IPS-20b (cell line): Measurements from ENCODE around the gene PIP4K2A.

Source experiments
- H3K27ac ChIP-seq: one replicate; pipeline ENCODE4 v1.5.1; 2013; ENCODE audit warnings: low read length
- H3K27me3 ChIP-seq: 2 replicates; pipeline ENCODE4 v1.6.1; 2013; ENCODE audit warnings: mild to moderate bottlenecking, low read length, inconsistent platforms; ENCODE audit not compliant: insufficient read depth
- H3K36me3 ChIP-seq: 2 replicates; pipeline ENCODE4 v1.6.1; 2013; ENCODE audit warnings: low read depth, mild to moderate bottlenecking, inconsistent platforms, low read length, moderate library complexity; ENCODE audit not compliant: insufficient read depth
- H3K4me1 ChIP-seq: 2 replicates; pipeline ENCODE4 v1.6.1; 2013; ENCODE audit warnings: mild to moderate bottlenecking, control low read depth, inconsistent platforms, low read length, moderate library complexity; ENCODE audit not compliant: insufficient read depth
- H3K4me3 ChIP-seq: 2 replicates; pipeline ENCODE4 v1.5.1; 2013; ENCODE audit warnings: mild to moderate bottlenecking, low read length, inconsistent platforms
- H3K9ac ChIP-seq: 2 replicates; pipeline ENCODE4 v1.6.1; 2013; ENCODE audit warnings: low read depth, mild to moderate bottlenecking, inconsistent platforms, low read length, moderate library complexity
- H3K9me3 ChIP-seq: 2 replicates; pipeline ENCODE4 v1.6.1; 2013; ENCODE audit warnings: mild to moderate bottlenecking, low read depth, low read length, inconsistent platforms; ENCODE audit not compliant: insufficient read depth

Gene PIP4K2A

DNA sequence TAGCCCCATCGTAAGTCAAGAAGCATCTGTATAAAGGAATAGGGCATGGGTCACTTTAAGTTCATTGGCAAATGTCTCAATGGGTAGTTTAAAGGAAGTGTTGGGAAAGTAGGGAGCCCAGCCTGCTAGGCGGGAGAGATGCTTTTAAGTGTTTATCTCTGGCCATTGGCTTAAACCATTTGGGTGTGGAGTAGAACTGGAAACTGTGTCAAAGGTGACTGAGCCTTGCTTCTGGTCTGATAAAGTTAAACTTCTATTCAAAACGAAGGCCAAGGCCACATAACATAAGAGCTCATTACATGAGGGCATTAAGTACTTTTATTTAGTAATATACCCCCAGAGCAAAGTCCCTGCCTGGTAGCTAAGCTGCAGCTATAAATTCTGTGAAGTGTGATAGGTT lies 220.4 kb downstream of the PIP4K2A start:
- Histone ChIP-seq H3K36me3 (no peaks in the 10 kb centered on the region), H3K9ac (no peak overlapping the region), H3K4me1 (no peaks in the 10 kb centered on the region), H3K4me3 (no peak overlapping the region), H3K27me3 (no peaks in the 10 kb centered on the region), H3K9me3 (no peaks in the 10 kb centered on the region), H3K27ac (no peak overlapping the region)

DNA sequence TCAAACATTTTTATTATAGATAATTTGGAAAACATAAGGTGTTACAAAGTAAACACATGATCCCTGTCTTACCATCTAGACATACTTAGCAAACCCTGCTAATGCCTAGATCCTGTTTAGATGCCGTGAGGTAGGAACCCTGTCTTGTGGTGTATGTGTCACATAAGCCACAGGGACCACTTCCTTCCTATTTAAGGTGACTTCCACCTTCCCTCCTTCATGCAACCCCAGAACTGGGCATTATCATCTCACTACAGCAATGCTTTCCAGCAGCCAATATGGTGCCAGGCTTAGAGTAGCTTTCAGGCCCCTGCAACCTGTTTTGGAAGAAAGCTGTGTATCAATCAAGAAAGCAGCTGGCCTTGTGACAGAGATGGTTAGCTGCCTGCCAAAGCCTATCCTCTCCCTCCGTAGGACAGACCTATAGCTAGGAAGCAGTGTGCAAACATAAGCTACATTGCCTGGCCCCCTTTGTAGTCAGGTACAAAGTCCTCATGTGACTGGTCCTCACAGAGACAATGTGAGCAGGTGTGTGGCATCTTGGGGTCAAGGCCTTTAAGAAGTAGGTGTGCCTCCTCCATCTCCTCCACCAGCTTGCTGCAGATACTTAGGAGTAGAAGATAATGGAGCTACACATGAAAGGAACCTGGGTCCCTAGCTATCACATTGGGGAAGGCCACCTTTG lies 222.3 kb downstream of the PIP4K2A start:
- Histone ChIP-seq H3K27me3 (no peaks in the 10 kb centered on the region), H3K9me3 (no peaks in the 10 kb centered on the region), H3K27ac (no peak overlapping the region), H3K36me3 (no peaks in the 10 kb centered on the region), H3K9ac (no peak overlapping the region), H3K4me1 (no peaks in the 10 kb centered on the region), H3K4me3 (no peak overlapping the region)

DNA sequence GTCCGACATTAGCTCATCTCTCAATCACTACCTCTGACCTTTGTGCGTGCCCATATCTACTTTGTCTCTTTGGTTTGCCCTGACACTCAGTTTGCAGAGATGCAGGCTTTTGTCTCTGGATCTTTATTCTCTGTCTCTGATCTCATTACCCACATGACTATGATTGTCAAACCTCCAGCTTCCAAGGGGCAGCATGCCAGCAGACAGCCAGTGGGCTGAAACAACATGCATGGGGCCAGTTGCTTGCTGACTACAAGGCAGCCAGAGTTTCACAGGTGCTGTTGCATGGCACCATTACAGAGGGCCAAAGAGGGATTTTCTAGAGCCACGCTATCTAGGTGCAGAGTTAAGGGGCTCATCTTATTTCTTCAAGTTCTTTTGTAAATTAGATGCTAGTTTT lies 222.9 kb downstream of the PIP4K2A start:
- no peaks in the 10 kb centered on the region for H3K9me3 ChIP-seq
- H3K4me1 ChIP-seq = no peaks in the 10 kb centered on the region
- H3K27me3 ChIP-seq = no peaks in the 10 kb centered on the region
- H3K9ac ChIP-seq = no peak overlapping the region
- no peaks in the 10 kb centered on the region for H3K36me3 ChIP-seq
- H3K4me3 ChIP-seq = no peak overlapping the region
- no peak overlapping the region for H3K27ac ChIP-seq

DNA sequence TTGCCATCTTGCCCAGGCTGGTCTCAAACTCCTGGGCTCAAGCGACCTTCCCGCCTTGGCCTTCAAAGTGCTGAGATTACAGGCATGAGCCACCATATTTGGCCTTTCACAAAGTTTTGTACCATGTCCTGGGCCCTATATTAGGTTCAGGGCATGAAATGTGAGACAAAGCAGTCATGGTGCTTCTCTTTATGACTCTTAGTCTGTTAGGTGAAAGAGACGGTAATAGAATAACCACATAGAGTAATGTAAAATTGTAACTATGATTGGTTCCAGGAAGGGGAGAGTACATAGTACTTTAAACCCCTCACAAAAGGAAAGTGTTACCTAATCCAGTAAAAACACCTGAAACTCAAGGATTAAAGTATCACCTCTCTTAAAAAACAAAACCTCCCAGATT lies 224.4 kb downstream of the PIP4K2A start:
- no peak overlapping the region for H3K9ac ChIP-seq
- no peak overlapping the region for H3K4me3 ChIP-seq
- H3K36me3 ChIP-seq = no peaks in the 10 kb centered on the region
- no peaks in the 10 kb centered on the region for H3K9me3 ChIP-seq
- H3K27me3 ChIP-seq = no peaks in the 10 kb centered on the region
- H3K27ac ChIP-seq = no peak overlapping the region
- H3K4me1 ChIP-seq = no peaks in the 10 kb centered on the region

DNA sequence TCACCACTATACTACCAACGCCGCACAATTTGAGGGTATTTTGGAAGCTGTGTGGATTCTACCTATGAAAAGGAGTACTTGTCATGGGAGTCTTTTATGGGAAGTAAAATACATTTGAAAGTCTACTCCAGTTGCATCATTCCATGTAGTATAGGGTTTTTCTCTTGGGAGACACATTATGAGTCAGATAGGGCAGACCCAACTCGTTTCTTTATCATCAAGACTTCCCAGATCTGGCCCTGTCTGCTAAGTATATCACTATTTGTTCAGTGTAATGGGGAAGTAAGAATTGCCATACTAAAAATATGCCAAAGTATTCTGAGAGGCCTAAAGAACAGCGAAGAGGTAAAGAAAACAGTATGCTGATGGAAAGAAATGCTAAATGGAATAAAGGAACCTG lies 224.9 kb downstream of the PIP4K2A start:
- Histone ChIP-seq H3K4me1 (no peaks in the 10 kb centered on the region), H3K4me3 (no peak overlapping the region), H3K9ac (no peak overlapping the region), H3K9me3 (no peaks in the 10 kb centered on the region), H3K36me3 (no peaks in the 10 kb centered on the region), H3K27ac (no peak overlapping the region), H3K27me3 (no peaks in the 10 kb centered on the region)

DNA sequence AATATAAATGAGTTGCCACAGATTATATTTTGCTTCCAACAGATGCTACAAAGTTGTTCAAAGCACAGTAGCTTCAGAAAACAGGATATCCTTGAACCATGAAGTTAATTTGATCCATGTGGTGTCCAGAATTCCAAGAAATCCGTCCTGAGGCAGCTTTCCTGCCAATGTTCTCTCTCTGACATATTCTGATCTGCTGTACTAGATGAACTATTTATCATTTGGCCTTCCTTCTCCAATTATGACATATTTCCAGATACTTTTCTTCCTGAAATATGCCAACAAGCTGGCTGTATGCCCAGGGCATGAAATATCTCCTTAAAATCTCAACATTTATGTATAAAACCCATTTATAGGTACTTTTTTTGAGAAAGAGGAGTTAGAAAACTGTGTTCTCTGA lies 227.9 kb downstream of the PIP4K2A start:
- H3K36me3 ChIP-seq = no peaks in the 10 kb centered on the region
- peaks cover 12% of the 10 kb centered on the region; the same call in 1 of the 2 replicates for H3K27me3 ChIP-seq
- no peak overlapping the region for H3K27ac ChIP-seq
- H3K9me3 ChIP-seq = no peaks in the 10 kb centered on the region
- H3K4me3 ChIP-seq = no peak overlapping the region
- H3K4me1 ChIP-seq = 0 out of 2 replicates have a peak, but pooled peaks cover 10% of the 10 kb centered on the region
- H3K9ac ChIP-seq = no peak overlapping the region
